Measurements from ENCODE around the gene CHTF8.

Gene CHTF8

GRCh38 chr16:69088684-69089083, 43.7 kb downstream of the CHTF8 start:
- H3K4me3 ChIP-seq (ENCODE audit: low read depth, low read length): no peak overlapping the region
- no peak for TF ChIP-seq CTCF (IDR thresholded peaks at IDR 0.05; ENCODE audit: low read depth, low read length, missing control alignments)
- in situ Hi-C loops (cut with HindIII; ENCODE audit: low sequenced_read_pairs): loop anchor here (5.0 kb wide), 1 partner anchor 56 kb away; no protein-coding TSS in a partner anchor
- DNase-seq (ENCODE audit: low read depth): no peak

- no peak for DNase-seq (ENCODE audit: low read depth)
- no peak for TF ChIP-seq CTCF (IDR thresholded peaks at IDR 0.05; ENCODE audit: low read depth, low read length, missing control alignments)
- H3K4me3 ChIP-seq (ENCODE audit: low read depth, low read length): no peak overlapping the region
- in situ Hi-C loops (cut with HindIII; ENCODE audit: low sequenced_read_pairs): loop anchor here (5.0 kb wide), 1 partner anchor 55 kb away; no protein-coding TSS in a partner anchor
These were observed 45.2 kb downstream of the CHTF8 start for GRCh38 chr16:69087161-69087581.

GRCh38 chr16:69085032-69085695, 47.2 kb downstream of the CHTF8 start:
- DNase-seq (ENCODE audit: low read depth): no peak
- in situ Hi-C loops (cut with HindIII; ENCODE audit: low sequenced_read_pairs): loop anchor here (5.0 kb wide), 1 partner anchor 53 kb away; no protein-coding TSS in a partner anchor
- H3K4me3 ChIP-seq (ENCODE audit: low read depth, low read length): no peak overlapping the region
- TF ChIP-seq CTCF (IDR thresholded peaks at IDR 0.05; ENCODE audit: low read depth, low read length, missing control alignments): no peak

GRCh38 chr16:69084289-69084688, 48.1 kb downstream of the CHTF8 start:
- in situ Hi-C loops (cut with HindIII; ENCODE audit: low sequenced_read_pairs): no loop called here
- no peak for TF ChIP-seq CTCF (IDR thresholded peaks at IDR 0.05; ENCODE audit: low read depth, low read length, missing control alignments)

GRCh38 chr16:69083306-69083941, 49.0 kb downstream of the CHTF8 start:
- in situ Hi-C loops (cut with HindIII; ENCODE audit: low sequenced_read_pairs): no loop called here
- no peak for DNase-seq (ENCODE audit: low read depth)
- no peak overlapping the region for H3K4me3 ChIP-seq (ENCODE audit: low read depth, low read length)
- no peak for TF ChIP-seq CTCF (IDR thresholded peaks at IDR 0.05; ENCODE audit: low read depth, low read length, missing control alignments)

More at GRCh38 chr16:69084289-69084688, 48.1 kb downstream of the CHTF8 start:
- no peak overlapping the region for H3K4me3 ChIP-seq (ENCODE audit: low read depth, low read length)
- DNase-seq (ENCODE audit: low read depth): no peak

GRCh38 chr16:69079697-69080096, 52.7 kb downstream of the CHTF8 start:
- no peak for DNase-seq (ENCODE audit: low read depth)
- no peak for TF ChIP-seq CTCF (IDR thresholded peaks at IDR 0.05; ENCODE audit: low read depth, low read length, missing control alignments)
- in situ Hi-C loops (cut with HindIII; ENCODE audit: low sequenced_read_pairs): no loop called here
- no peak overlapping the region for H3K4me3 ChIP-seq (ENCODE audit: low read depth, low read length)
